OCI-LY7 (cell line): Measurements from ENCODE around the gene SHISA5.

Source experiments
- CTCF ChIP-seq: fragments of 200-600 bp; sonication (generic); conservative IDR thresholded peaks from 2 replicates; pipeline ENCODE4 v1.5.1; 2014; ENCODE audit warnings: mild to moderate bottlenecking, antibody characterized with exemption, low read length, moderate library complexity, mixed read lengths
- EZH2phosphoT487 ChIP-seq: fragments of 200-600 bp; sonication (generic); IDR thresholded peaks from 2 replicates; pipeline ENCODE4 v1.6.1; 2018; ENCODE audit warnings: low read depth, borderline replicate concordance, mild to moderate bottlenecking, mixed run types, antibody characterized with exemption, low read length, moderate library complexity, mixed read lengths

GRCh38 chr3:48500656-48501055 lies 3.3 kb downstream of the SHISA5 start:
- TF ChIP-seq CTCF = no peak
- no peak for TF ChIP-seq EZH2phosphoT487
